ENCODE results near the gene PCDHB10.

DNA sequence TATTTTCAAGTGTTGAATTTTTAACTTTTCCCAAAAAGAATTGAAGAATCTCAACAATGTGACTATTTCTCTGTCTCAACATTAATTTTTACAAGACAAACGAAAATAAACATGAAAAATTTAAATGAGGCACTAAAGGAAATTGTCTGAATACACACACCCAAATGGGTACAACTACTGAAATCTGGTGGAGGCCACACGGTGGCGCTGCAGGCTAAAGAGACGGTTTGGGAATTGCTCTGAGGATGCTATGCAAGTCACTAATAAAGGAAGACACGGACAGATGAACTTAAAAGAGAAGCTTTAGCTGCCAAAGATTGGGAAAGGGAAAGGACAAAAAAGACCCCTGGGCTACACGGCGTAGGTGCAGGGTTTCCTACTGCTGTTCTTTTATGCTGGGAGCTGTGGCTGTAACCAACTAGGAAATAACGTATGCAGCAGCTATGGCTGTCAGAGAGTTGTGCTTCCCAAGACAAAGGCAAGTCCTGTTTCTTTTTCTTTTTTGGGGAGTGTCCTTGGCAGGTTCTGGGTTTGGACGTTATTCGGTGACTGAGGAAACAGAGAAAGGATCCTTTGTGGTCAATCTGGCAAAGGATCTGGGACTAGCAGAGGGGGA lies at the start of gene PCDHB10:
- TF ChIP-seq, protein P1, sequence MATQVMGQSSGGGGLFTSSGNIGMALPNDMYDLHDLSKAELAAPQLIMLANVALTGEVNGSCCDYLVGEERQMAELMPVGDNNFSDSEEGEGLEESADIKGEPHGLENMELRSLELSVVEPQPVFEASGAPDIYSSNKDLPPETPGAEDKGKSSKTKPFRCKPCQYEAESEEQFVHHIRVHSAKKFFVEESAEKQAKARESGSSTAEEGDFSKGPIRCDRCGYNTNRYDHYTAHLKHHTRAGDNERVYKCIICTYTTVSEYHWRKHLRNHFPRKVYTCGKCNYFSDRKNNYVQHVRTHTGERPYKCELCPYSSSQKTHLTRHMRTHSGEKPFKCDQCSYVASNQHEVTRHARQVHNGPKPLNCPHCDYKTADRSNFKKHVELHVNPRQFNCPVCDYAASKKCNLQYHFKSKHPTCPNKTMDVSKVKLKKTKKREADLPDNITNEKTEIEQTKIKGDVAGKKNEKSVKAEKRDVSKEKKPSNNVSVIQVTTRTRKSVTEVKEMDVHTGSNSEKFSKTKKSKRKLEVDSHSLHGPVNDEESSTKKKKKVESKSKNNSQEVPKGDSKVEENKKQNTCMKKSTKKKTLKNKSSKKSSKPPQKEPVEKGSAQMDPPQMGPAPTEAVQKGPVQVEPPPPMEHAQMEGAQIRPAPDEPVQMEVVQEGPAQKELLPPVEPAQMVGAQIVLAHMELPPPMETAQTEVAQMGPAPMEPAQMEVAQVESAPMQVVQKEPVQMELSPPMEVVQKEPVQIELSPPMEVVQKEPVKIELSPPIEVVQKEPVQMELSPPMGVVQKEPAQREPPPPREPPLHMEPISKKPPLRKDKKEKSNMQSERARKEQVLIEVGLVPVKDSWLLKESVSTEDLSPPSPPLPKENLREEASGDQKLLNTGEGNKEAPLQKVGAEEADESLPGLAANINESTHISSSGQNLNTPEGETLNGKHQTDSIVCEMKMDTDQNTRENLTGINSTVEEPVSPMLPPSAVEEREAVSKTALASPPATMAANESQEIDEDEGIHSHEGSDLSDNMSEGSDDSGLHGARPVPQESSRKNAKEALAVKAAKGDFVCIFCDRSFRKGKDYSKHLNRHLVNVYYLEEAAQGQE (IDR thresholded peaks at IDR 0.05; ENCODE audit: low read depth) = no peak
- TF ChIP-seq, protein P2, sequence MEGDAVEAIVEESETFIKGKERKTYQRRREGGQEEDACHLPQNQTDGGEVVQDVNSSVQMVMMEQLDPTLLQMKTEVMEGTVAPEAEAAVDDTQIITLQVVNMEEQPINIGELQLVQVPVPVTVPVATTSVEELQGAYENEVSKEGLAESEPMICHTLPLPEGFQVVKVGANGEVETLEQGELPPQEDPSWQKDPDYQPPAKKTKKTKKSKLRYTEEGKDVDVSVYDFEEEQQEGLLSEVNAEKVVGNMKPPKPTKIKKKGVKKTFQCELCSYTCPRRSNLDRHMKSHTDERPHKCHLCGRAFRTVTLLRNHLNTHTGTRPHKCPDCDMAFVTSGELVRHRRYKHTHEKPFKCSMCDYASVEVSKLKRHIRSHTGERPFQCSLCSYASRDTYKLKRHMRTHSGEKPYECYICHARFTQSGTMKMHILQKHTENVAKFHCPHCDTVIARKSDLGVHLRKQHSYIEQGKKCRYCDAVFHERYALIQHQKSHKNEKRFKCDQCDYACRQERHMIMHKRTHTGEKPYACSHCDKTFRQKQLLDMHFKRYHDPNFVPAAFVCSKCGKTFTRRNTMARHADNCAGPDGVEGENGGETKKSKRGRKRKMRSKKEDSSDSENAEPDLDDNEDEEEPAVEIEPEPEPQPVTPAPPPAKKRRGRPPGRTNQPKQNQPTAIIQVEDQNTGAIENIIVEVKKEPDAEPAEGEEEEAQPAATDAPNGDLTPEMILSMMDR (IDR thresholded peaks at IDR 0.05 in 2 of 3, conservative IDR thresholded peaks at IDR 0.05 in 1 of 3; ENCODE audit: borderline replicate concordance in 1 of 3, insufficient read depth in 1 of 3, low read depth in 2 of 3, low read length in 2 of 3) = peak; percentile 46 to 85 (median 68); a peak in 5 of 6 replicates
- no peak for TF ChIP-seq POLR2AphosphoS5 (IDR thresholded peaks at IDR 0.05; ENCODE audit: low read depth, low read length)
- TF ChIP-seq SRF (IDR thresholded peaks at IDR 0.05; ENCODE audit: low read depth) = no peak
- TF ChIP-seq EZH2 (IDR thresholded peaks at IDR 0.05) = no peak
- TF ChIP-seq POLR2A (IDR thresholded peaks at IDR 0.05; ENCODE audit: borderline replicate concordance, extremely low read depth, insufficient read depth, insufficient read length) = no peak
- no peak for TF ChIP-seq ELF1 (IDR thresholded peaks at IDR 0.05; ENCODE audit: borderline replicate concordance, low read depth)

Measured in HCT116 (cell line).